ENCODE measurements around the gene IPPK.
"Not testable (repeated sequence)": the region's sequence is repeated elsewhere in the genome, so short reads cannot be mapped to it uniquely, and the experiment has no call there.

The IPPK gene

DNA sequence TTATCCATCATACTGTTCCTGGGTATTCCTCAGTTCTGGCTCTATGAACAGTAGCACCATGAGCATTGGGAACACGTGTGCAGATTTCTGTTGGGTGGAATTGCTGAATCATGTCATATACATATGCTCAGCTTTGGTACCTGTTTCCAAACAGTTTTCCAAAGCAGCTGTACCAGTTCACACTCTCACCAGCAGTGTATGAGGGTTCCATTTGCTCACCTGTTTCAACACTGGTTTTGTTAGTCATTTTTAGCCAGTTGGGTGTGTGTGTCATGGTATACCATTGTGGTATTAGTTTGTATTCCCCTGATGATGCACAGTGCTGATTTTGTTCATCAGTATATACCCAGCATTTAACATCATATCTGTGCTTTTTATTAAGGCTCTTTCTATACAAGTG is 77.4 kb downstream of the IPPK start:
- no peak for DNase-seq (ENCODE audit: low read depth)

DNA sequence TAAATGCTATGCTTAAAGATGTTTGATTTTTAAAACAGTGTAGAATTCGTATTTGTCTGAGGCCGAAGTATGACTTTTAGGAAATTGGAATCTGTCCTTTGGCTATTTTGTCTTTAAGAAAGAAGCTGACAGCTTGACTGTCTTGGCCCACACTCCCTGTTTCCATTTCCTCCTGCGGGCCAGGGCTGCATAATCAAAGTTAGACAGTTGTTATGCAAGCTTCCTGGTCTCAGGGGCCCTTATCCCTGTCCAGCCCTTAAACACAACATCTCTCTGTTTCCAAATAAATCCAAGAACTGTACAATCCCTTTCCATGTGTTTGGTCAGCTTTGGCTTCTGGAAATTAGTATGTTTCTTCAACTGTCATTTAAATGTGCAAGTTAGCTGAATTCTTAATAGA is 79.6 kb downstream of the IPPK start:
- DNase-seq (ENCODE audit: low read depth), result no peak

DNA sequence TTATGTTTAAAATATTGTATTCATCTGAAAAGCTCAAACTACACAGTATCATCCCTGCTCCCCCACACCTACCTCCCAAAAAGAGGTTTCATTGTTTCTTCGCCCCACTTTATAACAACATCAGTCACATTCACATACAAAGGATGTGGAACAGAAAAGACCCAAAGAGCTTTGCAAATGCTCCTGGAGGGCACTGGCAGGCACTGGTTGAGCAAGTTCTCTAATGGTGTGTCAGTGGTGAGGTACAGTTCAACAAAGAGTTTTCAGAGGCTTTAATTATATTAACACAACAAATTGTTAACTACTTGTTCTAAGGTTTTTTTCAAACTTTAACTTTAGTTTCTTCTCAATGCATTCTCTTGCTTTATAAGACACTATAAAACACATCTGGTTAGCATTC is 80.0 kb downstream of the IPPK start:
- DNase-seq (ENCODE audit: low read depth), result no peak

DNA sequence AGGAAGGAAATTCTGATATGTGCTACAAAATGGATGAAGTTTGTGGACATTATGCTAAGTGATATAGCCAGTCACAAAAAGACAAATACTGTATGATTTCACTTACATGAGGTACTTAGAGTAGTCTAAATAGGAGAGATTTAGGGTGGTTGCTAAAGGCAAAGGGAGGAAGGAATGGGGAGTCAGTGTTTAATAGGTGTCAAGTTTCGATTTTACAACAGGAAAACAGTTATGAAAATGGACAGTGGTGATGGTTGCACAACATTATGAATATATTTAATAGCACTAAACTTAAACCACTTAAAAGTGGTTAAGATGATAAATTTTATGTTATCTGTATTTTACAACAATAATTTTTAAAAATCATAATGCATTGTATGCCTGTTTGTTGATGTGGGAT is 93.8 kb downstream of the IPPK start:
- DNase-seq (ENCODE audit: low read depth), result no peak

DNA sequence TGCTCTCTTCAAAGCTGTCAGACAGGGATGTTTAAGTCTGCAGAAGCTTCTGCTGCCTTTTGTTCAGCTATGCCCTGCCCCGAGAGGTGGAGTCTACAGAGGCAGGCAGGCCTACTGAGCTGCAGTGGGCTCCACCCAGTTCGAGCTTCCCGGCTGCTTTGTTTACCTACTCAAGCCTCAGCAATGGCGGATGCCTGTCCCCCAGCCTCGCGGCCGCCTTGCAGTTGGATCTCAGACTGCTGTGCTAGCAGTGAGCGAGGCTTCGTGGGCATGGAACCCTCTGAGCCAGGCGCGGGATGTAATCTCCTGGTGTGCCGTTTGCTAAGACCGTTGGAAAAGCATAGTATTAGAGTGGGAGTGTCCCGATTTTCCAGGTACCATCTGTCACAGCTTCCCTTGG is 96.3 kb downstream of the IPPK start:
- not testable (repeated sequence) for DNase-seq (ENCODE audit: low read depth)

DNA sequence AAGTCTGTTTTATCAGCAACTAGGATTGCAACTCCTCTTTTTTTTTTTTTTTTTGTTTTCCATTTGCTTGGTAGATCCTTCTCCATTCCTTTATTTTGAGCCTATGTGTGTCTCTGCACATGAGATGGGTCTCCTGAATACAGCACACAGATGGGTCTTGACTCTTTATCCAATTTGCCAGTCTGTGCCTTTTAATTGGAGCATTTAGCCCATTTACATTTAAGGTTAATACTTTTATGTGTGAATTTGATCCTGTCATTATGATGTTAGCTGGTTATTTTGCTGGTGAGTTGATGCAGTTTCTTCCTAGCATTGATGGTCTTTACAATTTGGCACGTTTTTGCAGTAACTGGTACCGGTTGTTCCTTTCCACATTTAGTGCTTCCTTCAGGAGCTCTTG is 98.1 kb downstream of the IPPK start:
- DNase-seq (ENCODE audit: low read depth), result not testable (repeated sequence)

DNA sequence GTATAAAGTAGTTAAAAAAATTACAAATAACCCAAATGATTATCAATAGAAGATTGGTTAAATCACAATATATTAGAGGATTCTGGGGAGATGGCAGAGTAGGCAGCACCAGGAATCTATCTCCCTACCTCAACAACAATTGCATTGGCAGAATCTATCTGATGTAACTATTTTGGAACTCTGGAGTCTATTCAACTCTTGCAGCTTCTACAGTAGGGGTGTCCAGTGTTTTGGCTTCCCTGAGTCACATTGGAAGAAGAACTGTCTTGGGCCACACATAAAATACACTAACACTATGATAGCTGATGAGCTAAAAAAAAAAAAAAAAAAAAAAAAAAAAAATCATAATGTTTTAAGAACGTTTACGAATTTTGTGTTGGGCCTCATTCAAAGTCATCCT is 104.9 kb downstream of the IPPK start:
- DNase-seq (ENCODE audit: low read depth), result no peak

DNA sequence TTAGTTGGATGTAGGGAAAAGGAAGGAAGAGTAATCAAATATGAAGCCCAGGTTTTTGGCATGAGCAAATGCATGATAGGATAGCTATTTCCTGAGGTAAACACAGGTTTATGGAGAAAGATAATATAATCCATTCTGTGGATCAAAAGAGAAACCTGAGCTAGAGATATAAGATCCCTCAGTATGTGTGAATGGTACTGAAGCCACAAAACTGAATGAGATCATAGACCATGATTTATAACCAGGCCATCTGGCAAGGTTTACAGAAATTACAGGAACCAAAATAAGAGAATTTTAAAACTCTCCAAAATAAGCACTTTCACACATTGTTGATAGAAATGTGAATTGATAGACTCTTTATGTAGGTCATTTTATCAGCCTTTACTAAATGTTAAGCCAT is 105.4 kb downstream of the IPPK start:
- no peak for DNase-seq (ENCODE audit: low read depth)

Data from activated T-cell treated with anti-CD3 and anti-CD28 coated beads for 1 hour (primary cell).